ENCODE data around the gene NANOS2. TPM values are rescaled to one million over a fixed set of nuclear protein-coding genes. Genes with fewer than 3 reads are reported as not detected.

NANOS2 gene
- total and polyA plus RNA-seq, 4 donors = not detected

GRCh38 chr19:45887200-45887710, 27.3 kb downstream of the NANOS2 start:
- no peak for DNase-seq (ENCODE audit: low spot score)
- Histone ChIP-seq H3K9ac (ENCODE audit: low read depth in 1 of 2, low read length in 2 of 2) (peak overlapping the region; percentile 90 to 98), H3K36me3 (ENCODE audit: control insufficient read depth in 4 of 4, insufficient read depth in 3 of 4, low read depth in 1 of 4, low read length in 3 of 4) (no peaks in the 10 kb centered on the region), H3K27ac (ENCODE audit: low read depth in 1 of 2, low read length in 2 of 2) (peak overlapping the region; percentile 90 to 94), H3K4me1 (ENCODE audit: control insufficient read depth in 4 of 4, insufficient read depth in 4 of 4, low read length in 3 of 4) (peaks cover 16 to 45% (median 28%) of the 10 kb centered on the region in 4 donors), H3K4me3 (ENCODE audit: low read depth in 1 of 3, low read length in 3 of 3) (peak overlapping the region; percentile 80 to 83 (median 81)), H3K27me3 (ENCODE audit: control insufficient read depth in 4 of 4, insufficient read depth in 4 of 4, low read length in 3 of 4) (no peaks in the 10 kb centered on the region), H3K9me3 (ENCODE audit: control insufficient read depth in 4 of 4, low read length in 3 of 4) (no peaks in the 10 kb centered on the region)
- WGBS = 36% methylated on average over 10 of the region's 10 CpGs
- TF ChIP-seq YY1 (IDR thresholded peaks at IDR 0.05) = peak; percentile 2
- TF ChIP-seq FOXA1 (IDR thresholded peaks at IDR 0.05) = no peak

DNA sequence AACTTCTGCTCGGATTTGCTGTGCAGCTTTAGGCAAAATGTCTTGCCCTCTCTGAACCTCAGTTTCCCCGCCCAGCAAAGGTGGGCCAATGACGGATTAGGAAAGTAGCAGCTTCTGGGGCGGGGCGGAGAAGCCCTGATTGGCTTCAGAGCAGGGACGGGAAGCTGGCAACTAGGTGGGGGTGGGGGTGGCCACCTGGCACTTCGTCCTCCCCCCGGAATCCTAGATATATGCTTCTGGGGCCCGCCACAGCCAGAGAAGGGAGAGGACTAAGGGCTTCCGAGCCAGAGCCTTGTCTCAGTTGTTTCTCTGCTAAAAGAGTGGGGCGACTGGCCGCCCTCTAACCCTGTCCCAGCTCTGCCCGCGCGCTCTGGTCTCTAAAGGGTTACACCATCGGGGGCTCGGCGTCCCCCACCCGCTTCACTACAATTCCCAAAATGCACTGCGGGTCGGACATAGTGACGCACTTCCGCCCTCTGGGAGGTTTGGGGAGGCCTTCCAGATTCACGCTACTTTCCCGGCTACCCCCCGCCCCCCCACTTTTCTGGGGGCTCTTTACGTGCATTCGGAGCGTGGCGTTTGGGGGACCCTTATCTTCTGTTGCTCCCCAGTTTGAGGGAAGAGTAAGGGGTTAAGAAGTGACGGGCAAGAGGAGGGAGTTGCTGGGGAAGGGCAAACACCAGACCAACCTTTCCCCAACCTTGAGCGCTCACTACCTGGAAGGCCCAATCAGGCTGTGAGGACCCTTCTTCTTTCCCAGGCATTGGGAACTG, 28.0 kb downstream of the NANOS2 start:
- Histone ChIP-seq H3K27me3 (ENCODE audit: control insufficient read depth in 4 of 4, insufficient read depth in 4 of 4, low read length in 3 of 4) (no peaks in the 10 kb centered on the region), H3K36me3 (ENCODE audit: control insufficient read depth in 4 of 4, insufficient read depth in 3 of 4, low read depth in 1 of 4, low read length in 3 of 4) (no peaks in the 10 kb centered on the region), H3K4me3 (ENCODE audit: low read depth in 1 of 3, low read length in 3 of 3) (peak overlapping the region; percentile 80 to 83 (median 81)), H3K9me3 (ENCODE audit: control insufficient read depth in 4 of 4, low read length in 3 of 4) (no peaks in the 10 kb centered on the region), H3K9ac (ENCODE audit: low read depth in 1 of 2, low read length in 2 of 2) (peak overlapping the region; percentile 90 to 98), H3K4me1 (ENCODE audit: control insufficient read depth in 4 of 4, insufficient read depth in 4 of 4, low read length in 3 of 4) (peaks cover 16 to 47% (median 29%) of the 10 kb centered on the region in 4 donors), H3K27ac (ENCODE audit: low read depth in 1 of 2, low read length in 2 of 2) (peak overlapping the region; percentile 90 to 94)
- peak; percentile 91 for DNase-seq (ENCODE audit: low spot score)
- under 1% methylated on average over 32 of the region's 32 CpGs for WGBS
- TF ChIP-seq NR2F2 (IDR thresholded peaks at IDR 0.05) (no peak), GABPA (IDR thresholded peaks at IDR 0.05 in 1 of 2, conservative IDR thresholded peaks at IDR 0.05 in 1 of 2) (peak; percentile 74 to 93), SP1 (IDR thresholded peaks at IDR 0.05) (peak; percentile 51), EGR1 (IDR thresholded peaks at IDR 0.05; ENCODE audit: low read depth in 2 of 2) (peak in 1 of 2 donors; percentile 31), ZBTB33 (IDR thresholded peaks at IDR 0.05) (peak; percentile 69), HNF4G (IDR thresholded peaks at IDR 0.05) (no peak), RXRA (IDR thresholded peaks at IDR 0.05) (peak; percentile 25 to 35), REST (IDR thresholded peaks at IDR 0.05) (peak; percentile 57), JUND (IDR thresholded peaks at IDR 0.05) (peak in 1 of 2 donors; percentile 11)
- TF ChIP-seq, protein P1, sequence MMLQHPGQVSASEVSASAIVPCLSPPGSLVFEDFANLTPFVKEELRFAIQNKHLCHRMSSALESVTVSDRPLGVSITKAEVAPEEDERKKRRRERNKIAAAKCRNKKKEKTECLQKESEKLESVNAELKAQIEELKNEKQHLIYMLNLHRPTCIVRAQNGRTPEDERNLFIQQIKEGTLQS (IDR thresholded peaks at IDR 0.05) = no peak
- TF ChIP-seq, protein P2, sequence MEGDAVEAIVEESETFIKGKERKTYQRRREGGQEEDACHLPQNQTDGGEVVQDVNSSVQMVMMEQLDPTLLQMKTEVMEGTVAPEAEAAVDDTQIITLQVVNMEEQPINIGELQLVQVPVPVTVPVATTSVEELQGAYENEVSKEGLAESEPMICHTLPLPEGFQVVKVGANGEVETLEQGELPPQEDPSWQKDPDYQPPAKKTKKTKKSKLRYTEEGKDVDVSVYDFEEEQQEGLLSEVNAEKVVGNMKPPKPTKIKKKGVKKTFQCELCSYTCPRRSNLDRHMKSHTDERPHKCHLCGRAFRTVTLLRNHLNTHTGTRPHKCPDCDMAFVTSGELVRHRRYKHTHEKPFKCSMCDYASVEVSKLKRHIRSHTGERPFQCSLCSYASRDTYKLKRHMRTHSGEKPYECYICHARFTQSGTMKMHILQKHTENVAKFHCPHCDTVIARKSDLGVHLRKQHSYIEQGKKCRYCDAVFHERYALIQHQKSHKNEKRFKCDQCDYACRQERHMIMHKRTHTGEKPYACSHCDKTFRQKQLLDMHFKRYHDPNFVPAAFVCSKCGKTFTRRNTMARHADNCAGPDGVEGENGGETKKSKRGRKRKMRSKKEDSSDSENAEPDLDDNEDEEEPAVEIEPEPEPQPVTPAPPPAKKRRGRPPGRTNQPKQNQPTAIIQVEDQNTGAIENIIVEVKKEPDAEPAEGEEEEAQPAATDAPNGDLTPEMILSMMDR (IDR thresholded peaks at IDR 0.05; ENCODE audit: low read depth, low read length, missing input control) = no peak
- TF ChIP-seq, protein P3, sequence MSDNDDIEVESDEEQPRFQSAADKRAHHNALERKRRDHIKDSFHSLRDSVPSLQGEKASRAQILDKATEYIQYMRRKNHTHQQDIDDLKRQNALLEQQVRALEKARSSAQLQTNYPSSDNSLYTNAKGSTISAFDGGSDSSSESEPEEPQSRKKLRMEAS (IDR thresholded peaks at IDR 0.05) = peak; percentile 76
